LNCAP (cell line): ENCODE measurements around the gene CAMSAP1.

Experiments used
- TF ChIP-seq, protein P1 (sequence below): fragments of 450-650 bp; IDR thresholded peaks from 2 replicates; pipeline ENCODE4 v1.5.1; 2017; ENCODE audit warnings: mild to moderate bottlenecking

The CAMSAP1 gene

DNA sequence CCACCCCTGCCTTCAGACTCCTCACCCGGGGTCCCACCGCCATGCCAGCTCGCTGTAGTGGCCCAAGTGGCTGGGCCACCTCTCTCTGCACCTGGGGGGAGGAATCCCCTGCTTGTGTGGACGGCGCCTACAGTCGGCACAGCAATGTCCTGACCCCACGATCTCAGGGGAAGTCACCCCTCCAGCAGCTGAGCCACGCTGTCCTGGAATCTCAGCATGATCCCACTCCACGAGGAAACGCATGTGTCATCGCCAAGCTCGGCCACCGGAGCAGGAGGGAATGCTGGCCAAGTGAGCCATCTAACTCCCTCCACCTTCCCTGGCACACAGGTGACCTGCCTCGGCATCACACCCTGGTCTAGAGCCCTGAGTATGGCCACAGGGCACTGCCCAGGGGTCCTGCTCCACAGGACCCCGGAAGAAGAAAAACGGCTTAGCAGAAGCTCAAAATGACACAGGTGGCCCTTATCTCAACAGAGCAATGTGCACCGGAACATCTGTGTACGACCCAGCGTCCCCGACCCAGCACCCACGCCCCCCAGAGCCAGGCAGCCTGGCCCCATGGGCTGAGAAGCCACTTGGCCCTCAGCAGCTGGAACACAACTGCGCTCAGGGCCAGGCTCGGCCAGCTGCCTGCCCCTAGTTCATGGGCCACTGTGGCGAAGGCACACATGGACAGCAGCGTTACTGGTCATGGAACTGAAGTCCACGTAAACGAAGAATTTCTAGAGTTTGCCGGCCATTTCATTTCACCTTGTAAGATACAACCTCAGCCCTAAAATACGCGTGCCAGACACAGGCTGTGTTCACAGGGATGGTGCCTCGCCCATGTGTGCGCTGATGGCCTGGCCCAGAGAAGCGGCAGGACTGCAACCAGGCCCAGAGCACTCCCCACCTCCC is 23.4 kb upstream of the CAMSAP1 start:
- TF ChIP-seq, protein P1, sequence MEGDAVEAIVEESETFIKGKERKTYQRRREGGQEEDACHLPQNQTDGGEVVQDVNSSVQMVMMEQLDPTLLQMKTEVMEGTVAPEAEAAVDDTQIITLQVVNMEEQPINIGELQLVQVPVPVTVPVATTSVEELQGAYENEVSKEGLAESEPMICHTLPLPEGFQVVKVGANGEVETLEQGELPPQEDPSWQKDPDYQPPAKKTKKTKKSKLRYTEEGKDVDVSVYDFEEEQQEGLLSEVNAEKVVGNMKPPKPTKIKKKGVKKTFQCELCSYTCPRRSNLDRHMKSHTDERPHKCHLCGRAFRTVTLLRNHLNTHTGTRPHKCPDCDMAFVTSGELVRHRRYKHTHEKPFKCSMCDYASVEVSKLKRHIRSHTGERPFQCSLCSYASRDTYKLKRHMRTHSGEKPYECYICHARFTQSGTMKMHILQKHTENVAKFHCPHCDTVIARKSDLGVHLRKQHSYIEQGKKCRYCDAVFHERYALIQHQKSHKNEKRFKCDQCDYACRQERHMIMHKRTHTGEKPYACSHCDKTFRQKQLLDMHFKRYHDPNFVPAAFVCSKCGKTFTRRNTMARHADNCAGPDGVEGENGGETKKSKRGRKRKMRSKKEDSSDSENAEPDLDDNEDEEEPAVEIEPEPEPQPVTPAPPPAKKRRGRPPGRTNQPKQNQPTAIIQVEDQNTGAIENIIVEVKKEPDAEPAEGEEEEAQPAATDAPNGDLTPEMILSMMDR: no peak

DNA sequence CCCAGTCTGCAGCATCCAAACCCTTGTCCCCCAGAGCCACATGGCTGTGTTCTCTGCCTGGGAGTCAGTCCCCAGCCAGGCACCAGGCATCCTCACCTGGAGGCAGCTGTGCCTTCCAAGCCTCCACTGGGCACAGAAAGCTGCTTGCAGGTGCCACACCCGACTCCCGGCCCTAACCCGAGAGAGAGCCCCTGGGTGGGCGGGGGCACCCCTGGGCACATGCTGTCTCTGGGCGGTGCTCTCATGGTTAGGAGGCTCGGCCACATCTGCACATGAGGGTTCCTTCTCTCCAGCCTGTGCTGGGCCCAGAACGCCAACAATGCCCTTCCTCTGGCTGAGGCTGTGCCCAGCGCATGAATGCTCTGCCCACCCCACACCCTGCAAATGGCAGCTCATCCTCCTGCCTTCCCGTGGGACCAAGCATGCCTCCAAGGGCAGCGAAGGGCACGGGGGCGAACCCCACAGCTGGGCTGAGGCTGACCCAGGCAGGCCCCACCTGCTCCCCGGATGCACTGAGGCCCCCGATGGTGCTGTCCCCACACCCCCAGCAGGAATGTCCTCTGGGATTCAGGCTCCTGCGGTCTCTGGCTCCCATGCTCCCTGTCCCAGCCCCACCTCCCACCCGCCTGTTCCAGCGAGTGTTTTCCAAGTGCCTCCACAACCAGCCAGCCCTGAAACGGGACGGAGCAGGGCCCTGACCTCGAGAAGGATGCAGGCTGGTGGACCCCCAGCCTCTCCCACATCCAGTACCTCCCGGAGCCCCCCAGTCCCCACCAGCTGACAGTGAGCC is 22.5 kb upstream of the CAMSAP1 start:
- TF ChIP-seq, protein P1: no peak

DNA sequence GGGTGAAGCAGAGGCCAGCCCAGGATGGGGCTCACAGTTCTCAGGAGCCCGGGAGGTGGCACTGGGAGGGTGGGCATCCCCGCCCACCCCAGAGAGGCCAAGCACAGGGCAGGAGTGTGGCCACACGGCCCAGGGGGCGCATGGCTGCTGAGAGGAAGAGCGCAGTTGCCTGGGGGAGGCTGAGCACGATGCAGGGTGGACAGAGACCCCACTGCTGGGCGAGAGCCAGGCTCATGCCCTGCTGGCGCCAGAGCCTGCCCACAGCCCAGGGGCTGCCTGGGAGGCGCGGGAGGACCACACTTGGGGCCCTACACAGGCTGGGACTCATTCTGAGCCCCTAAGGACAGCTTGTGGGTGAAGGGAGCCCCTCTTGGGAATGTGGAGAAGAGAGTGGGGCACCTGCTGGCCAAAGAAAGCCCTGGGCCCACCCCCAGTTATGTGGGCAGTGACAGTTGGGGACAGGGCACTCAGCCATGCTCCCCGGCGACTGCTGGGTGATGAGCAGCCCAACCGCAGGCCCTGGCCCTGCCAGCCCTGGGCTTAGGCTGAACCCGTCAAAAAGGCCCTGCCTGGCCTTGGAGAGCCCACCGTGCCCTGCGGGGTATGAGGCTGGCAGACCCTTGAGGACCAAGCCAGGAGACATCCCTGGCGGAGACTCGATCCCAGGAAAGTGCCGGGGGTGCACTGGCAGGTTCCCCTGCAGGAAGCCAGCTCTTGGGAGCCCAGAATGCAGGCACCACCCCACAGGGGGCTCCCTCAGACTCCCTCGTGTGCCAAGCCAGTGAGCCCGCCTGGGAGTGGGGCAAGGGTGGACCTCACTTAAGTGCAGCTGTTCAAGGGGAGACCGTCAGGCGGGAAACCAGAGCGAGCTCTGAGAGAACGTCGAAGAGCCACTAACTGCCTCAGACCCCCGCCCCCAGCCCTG is 21.6 kb upstream of the CAMSAP1 start:
- TF ChIP-seq, protein P1: no peak

DNA sequence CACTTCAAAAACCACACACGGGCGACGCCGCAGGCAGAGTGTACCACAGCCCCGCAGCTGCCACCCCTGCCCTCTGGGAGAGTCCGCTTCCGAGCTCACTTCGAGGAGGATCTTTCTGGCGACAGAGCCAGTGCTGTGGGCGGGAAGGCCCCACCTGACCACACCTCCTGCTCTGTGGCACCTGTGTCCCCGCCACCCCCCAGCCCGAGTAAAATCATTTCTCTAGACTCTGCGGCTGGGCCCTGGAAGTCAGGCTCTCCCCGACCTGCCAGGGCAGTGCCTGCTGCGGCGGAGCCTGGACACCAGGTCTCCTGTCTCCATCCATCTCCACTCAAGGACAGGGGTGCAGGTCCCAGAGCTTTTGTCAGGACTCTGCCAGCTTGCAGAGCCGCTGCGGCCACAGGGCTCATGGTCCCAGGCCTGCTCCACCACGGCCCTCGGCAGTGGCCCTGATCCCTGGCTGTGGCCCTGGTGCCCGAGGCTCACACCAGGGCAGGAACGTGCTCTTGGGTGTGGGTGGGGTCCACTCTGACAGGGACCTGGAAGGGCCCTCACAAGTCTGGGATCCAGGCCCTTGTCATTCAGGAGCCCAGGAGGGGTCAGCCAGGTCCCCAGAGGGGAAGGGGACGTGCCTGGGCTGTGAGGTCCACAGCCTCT is 20.9 kb upstream of the CAMSAP1 start:
- TF ChIP-seq, protein P1: no peak

DNA sequence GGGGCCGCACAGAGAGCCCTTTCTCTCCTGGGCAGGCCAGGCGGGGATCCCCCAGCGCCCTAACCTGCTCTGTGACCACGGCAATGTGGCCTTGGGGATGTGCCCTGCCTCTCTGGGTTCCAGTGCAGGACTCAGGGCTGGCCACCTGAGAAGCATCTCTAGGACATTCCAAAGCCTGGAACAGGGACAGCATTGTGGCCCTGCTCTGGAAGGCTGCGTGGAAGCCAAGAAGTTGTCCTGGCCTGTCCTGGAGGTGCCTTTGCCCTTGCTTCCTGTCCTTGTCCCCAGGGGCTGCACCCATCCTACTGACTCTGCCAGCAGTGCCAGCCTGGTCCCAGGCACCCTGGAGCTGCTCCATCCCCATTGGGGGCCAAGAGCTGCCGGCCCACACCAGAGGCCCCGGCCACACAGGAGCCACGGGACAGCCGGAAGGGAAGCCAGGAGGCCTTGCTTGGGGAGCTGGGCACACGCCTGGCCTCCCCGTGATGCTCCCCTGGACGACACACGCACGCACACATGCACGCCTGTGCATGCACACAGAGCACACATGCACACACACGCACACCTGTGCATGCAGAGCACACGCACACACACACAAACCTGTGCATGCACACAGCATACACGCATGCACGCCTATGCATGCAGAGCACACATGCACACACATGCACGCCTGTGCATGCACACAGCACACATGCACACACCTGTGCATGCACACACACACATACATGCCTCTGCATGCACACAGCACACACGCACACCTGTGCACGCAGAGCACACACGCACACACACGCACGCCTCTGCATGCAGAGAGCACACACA is 20.1 kb upstream of the CAMSAP1 start:
- TF ChIP-seq, protein P1: no peak

DNA sequence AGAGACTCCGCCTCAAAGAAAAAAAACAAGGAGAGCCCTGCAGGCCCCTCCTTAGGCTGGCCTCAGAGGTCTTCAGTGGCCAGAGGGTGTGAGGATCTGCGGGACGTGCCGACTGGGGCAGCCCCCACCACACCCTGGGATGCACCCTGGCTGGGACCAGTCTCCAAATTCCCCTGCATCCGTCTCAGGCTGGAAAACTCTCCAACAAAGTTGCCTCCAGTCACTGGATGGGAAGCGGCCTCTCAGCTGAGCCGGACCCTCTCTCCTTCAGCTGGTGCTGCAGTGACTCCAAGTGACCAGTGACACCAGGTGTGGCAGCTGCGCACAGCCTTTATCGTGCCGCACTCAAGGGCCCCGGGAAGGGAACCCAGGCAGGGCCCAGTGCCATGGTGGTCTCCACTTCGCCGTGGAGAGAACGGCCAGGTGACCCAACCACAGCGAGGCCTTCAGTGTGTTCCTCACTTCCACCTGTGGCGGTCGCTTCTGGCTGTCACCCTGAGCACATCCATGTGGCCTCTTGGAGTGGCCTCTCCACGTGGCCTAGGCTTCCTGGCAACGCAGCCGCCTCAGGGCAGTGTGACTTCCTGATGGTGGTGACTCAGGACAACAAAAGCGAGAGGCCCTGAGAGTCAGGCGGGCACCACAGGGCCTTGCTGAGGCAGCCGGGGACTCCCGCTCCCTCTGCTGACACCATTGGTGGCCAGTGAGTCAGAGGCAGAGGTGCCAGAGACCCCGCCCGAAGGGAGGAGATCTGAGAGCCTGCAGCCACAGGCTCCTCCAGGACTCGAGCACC is 19.3 kb upstream of the CAMSAP1 start:
- TF ChIP-seq, protein P1: no peak
